Measurements from ENCODE around the gene INO80D.
"Not testable (repeated sequence)": the region's sequence is repeated elsewhere in the genome, so short reads cannot be mapped to it uniquely, and the experiment has no call there.

The INO80D gene

DNA sequence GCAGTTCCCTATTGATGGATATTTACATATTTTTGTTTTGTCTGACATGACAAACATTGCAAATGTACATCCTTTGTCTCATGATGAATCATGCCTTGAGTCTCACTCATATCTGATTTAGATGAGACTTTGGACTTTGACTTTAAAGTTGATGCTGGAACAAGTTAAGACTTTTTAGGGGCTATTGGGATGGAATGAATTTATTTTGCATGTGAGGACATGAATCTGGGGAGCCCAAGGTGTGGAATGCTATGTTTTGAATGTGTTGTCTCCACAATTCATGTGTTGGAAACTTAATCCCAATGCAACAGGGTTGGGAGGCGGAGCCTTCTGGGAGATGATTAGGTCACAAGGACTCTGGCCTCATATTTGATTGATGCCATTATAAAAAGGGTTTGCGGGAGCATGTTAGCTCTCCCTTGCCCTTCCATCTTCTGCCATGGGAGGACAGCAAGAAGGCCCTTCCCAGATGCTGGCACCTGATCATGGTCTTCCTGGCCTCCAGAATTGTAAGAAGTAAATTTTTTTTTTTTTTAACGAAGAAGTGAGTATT, 29.1 kb upstream of the INO80D start:
- Mint-ChIP-seq H3K27me3 (ENCODE audit: low read depth, poor library complexity) (no peaks in the 10 kb centered on the region), H3K9me3 (peaks cover 5% of the 10 kb centered on the region), H3K4me1 (no peaks in the 10 kb centered on the region), H3K27ac (no peak overlapping the region), H3K36me3 (ENCODE audit: low read depth) (peaks cover 54% of the 10 kb centered on the region), H3K4me3 (no peak overlapping the region)
- TF ChIP-seq, protein P1, sequence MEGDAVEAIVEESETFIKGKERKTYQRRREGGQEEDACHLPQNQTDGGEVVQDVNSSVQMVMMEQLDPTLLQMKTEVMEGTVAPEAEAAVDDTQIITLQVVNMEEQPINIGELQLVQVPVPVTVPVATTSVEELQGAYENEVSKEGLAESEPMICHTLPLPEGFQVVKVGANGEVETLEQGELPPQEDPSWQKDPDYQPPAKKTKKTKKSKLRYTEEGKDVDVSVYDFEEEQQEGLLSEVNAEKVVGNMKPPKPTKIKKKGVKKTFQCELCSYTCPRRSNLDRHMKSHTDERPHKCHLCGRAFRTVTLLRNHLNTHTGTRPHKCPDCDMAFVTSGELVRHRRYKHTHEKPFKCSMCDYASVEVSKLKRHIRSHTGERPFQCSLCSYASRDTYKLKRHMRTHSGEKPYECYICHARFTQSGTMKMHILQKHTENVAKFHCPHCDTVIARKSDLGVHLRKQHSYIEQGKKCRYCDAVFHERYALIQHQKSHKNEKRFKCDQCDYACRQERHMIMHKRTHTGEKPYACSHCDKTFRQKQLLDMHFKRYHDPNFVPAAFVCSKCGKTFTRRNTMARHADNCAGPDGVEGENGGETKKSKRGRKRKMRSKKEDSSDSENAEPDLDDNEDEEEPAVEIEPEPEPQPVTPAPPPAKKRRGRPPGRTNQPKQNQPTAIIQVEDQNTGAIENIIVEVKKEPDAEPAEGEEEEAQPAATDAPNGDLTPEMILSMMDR (IDR thresholded peaks at IDR 0.05), result no peak
- DNase-seq, result no peak

DNA sequence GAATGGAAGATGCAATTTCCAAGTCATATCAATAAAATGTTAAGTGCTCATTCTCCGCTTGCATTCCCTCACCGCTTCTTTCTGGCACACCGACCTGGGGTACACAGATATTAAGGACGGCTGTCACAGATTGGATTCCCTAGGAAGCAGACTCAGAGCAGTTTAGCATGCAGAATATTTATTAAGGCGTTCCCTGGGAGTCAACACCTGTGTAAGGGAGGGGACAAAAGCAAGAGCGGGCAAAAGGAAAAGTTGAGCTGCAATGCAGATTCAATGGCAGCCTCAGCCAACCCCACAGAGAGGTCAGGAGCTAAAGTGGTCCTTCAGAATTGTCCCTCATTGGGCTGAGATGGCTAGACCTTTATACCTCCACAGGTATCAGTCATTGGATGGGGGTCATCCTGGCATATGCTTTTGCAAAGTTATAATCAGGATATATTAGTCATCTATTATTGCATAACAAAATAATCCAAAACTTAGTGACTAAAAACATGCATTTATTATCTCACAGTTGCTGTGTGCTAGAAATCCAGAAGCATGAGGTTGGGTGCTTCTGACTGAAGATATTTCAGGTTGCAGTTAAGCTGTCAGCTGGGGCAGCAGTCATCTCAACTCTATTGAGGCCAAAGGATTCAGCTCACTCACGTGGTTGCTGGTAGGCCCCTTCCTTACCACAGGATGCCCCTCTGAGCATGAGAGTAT, 27.0 kb upstream of the INO80D start:
- H3K36me3 Mint-ChIP-seq (ENCODE audit: low read depth), result peaks cover 49% of the 10 kb centered on the region

DNA sequence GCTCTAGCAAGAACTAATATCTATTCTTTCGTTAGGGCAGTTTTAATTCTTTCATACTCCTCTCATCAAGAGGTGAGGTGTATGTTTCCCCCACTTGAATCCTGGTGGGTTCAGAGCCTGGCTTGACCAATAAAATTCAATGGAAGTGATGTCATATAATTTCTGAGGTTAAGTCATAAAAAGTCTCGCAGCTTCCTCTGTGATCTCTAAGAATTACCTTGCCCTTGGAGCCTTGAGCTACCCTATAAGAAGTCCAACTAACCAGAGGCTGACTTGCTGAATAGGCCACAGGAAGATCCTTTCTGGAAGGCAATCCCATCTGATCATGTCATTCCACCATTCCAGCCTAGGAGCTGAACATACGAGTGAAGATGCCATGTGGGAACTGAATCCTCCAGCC, 26.1 kb upstream of the INO80D start:
- Mint-ChIP-seq H3K27ac (no peak overlapping the region), H3K9me3 (peaks cover 5% of the 10 kb centered on the region), H3K4me1 (no peaks in the 10 kb centered on the region), H3K27me3 (ENCODE audit: low read depth, poor library complexity) (peaks cover 3% of the 10 kb centered on the region), H3K36me3 (ENCODE audit: low read depth) (peaks cover 42% of the 10 kb centered on the region), H3K4me3 (no peak overlapping the region)
- no peak for DNase-seq
- TF ChIP-seq, protein P1 (IDR thresholded peaks at IDR 0.05), result no peak

More for the DNA sequence above, 27.0 kb upstream of the INO80D start:
- H3K27me3 Mint-ChIP-seq (ENCODE audit: low read depth, poor library complexity), result peaks cover 3% of the 10 kb centered on the region
- TF ChIP-seq, protein P1 (IDR thresholded peaks at IDR 0.05), result no peak
- H3K4me1 Mint-ChIP-seq, result no peaks in the 10 kb centered on the region
- no peak for DNase-seq
- peaks cover 5% of the 10 kb centered on the region for H3K9me3 Mint-ChIP-seq
- H3K4me3 Mint-ChIP-seq, result no peak overlapping the region
- no peak overlapping the region for H3K27ac Mint-ChIP-seq

DNA sequence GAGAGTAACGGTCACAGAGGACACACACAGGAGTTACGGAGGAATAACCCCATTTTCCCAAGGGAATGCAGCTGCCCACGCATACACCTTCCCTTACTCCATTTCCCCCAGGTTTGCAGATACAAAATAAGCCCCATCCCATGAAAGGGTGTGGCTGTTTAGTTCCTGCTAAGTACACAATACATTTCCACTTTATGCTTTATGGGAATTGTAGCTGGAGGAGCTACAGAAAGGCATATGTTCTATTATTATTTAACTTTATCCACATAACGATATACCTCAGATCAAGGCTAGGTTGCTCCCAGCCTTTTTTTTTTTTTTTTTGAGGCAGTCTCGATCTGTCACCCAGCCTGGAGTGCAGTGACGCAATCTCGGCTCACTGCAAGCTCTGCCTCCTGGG, 22.7 kb upstream of the INO80D start:
- no peaks in the 10 kb centered on the region for H3K9me3 Mint-ChIP-seq
- no peak overlapping the region for H3K4me3 Mint-ChIP-seq
- no peaks in the 10 kb centered on the region for H3K4me1 Mint-ChIP-seq
- H3K27me3 Mint-ChIP-seq (ENCODE audit: low read depth, poor library complexity), result peaks cover 3% of the 10 kb centered on the region
- peaks cover 16% of the 10 kb centered on the region for H3K36me3 Mint-ChIP-seq (ENCODE audit: low read depth)
- no peak overlapping the region for H3K27ac Mint-ChIP-seq
- DNase-seq, result no peak
- TF ChIP-seq, protein P1 (IDR thresholded peaks at IDR 0.05), result no peak

DNA sequence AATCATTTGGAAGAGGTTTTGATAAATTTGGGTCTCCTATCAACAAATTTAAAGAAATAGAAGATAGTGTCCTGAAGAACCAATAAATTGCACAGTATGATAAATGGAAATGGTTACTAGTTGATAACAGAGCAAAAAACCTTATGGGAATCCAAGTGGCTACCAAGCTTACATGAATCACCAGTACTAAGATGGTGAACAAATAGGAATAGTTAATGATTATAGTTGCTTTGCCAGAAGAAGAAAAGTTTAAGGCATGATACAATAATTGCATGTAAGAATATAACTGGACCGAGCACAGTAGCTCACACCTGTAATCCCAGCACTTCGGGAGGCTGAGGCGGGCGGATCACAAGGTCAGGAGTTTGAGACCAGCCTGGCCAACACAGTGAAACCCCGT, 19.6 kb upstream of the INO80D start:
- Mint-ChIP-seq H3K27ac (no peak overlapping the region), H3K4me1 (no peaks in the 10 kb centered on the region), H3K27me3 (ENCODE audit: low read depth, poor library complexity) (peaks cover 3% of the 10 kb centered on the region), H3K9me3 (no peaks in the 10 kb centered on the region), H3K36me3 (ENCODE audit: low read depth) (no peaks in the 10 kb centered on the region), H3K4me3 (no peak overlapping the region)
- no peak for DNase-seq
- TF ChIP-seq, protein P1 (IDR thresholded peaks at IDR 0.05), result no peak

DNA sequence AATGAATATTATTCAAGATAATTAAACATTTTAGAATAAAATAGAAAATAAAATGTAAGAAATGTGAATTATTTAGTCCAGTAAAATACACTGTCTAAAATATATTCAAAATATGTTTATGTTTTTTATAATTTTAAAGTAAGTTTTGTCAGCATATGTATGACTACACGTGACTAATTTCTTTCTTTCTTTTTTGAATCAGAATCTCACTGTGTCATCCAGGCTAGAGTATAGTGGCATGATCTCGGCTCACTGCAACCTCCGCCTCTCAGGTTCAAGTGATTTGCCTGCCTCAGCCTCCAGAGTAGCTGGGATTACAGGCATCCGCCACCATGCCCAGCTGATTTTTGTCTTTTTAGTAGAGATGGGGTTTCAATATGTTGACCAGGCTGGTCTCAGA, 19.1 kb upstream of the INO80D start:
- peaks cover 2% of the 10 kb centered on the region for H3K36me3 Mint-ChIP-seq (ENCODE audit: low read depth)
- H3K27ac Mint-ChIP-seq, result no peak overlapping the region
- peaks cover 6% of the 10 kb centered on the region for H3K27me3 Mint-ChIP-seq (ENCODE audit: low read depth, poor library complexity)
- no peak overlapping the region for H3K4me3 Mint-ChIP-seq
- no peak for DNase-seq
- H3K9me3 Mint-ChIP-seq, result no peaks in the 10 kb centered on the region
- TF ChIP-seq, protein P1 (IDR thresholded peaks at IDR 0.05), result no peak
- H3K4me1 Mint-ChIP-seq, result no peaks in the 10 kb centered on the region

DNA sequence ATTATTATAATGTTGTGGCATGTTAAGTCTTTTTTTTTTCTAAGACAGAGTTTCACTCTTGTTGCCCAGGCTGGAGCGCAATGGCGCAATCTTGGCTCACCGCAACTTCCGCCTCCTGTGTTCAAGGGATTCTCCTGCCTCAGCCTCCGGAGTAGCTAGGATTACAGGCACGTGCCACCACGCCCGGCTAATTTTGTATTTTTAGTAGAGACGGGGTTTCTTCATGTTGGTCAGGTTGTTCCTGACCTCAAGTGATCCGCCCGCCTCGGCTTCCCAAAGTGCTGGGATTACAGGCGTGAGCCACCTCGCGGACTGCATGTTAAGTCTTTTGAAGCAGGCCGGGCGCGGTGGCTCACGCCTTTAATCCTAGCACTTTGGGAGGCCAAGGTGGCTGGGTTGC, 12.9 kb upstream of the INO80D start:
- H3K36me3 Mint-ChIP-seq (ENCODE audit: low read depth); H3K4me1 Mint-ChIP-seq; H3K4me3 Mint-ChIP-seq: not testable (repeated sequence)

More for the DNA sequence above, 12.9 kb upstream of the INO80D start:
- not testable (repeated sequence) for H3K9me3 Mint-ChIP-seq; H3K27ac Mint-ChIP-seq; H3K27me3 Mint-ChIP-seq (ENCODE audit: low read depth, poor library complexity); DNase-seq
